HG03442 (cell line): ENCODE measurements around the gene MYL5.
A peak's percentile ranks its signal among the peaks of the same experiment; 100 is the strongest.
"Not testable (repeated sequence)": the region's sequence is repeated elsewhere in the genome, so short reads cannot be mapped to it uniquely, and the experiment has no call there.

ENCODE experiments used
- ATAC-seq: cut with Tn5 transposase; IDR thresholded peaks from one replicate; pipeline ENCODE4 v1.9.1; 2021; ENCODE audit warnings: mild to moderate bottlenecking, moderate library complexity; ENCODE audit not compliant: unreplicated experiment

Gene MYL5

GRCh38 chr4:704198-704891 lies 30.0 kb downstream of the MYL5 start:
- ATAC-seq: no peak

GRCh38 chr4:704971-705277 lies 30.6 kb downstream of the MYL5 start:
- ATAC-seq: no peak

DNA sequence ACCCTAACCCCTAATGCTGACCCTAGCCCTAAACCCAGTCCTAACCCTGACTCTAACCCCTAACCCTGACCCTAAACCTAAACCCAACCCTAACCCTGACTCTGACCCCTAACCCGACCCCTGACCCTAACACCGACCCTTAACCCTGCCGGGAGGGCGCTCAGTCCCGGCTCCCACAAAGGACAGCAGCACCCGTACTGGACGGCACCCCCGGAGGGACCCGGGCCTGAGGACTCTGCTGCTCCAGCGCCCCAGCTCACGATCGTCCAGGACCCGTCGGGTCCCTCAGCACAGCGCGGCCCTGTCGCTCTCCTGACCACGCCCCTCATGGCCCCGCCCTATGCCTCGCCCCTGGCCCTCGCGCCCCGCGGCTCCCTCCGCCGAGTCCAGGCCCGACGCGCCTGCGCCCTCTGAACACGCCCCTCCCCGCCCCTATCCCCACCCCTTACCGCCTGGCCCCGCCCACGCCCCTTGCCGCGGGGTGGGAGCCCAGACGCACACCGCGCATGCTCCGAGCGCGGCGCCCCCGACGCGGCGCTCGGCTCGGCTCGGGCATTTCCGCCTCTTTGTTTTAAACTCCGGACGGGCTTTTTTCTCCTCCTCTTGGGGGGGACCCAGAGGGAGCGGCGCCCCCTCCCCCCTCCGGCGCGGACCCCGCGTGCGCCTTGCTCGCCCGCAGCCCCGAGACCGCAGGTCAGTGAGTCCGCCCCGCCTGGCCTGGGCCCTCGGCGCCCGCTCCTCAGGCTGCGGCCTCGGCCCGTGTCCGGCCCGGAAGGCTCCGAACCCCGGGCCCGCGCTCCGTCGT lies 31.1 kb downstream of the MYL5 start, which contains the start of gene PCGF3:
Gene PCGF3 (plus strand): TSS at position 555 of the 805 bp plus-strand sequence. CDS start 27,849 bp downstream, outside the sequence.
- peak; percentile 87 for ATAC-seq

DNA sequence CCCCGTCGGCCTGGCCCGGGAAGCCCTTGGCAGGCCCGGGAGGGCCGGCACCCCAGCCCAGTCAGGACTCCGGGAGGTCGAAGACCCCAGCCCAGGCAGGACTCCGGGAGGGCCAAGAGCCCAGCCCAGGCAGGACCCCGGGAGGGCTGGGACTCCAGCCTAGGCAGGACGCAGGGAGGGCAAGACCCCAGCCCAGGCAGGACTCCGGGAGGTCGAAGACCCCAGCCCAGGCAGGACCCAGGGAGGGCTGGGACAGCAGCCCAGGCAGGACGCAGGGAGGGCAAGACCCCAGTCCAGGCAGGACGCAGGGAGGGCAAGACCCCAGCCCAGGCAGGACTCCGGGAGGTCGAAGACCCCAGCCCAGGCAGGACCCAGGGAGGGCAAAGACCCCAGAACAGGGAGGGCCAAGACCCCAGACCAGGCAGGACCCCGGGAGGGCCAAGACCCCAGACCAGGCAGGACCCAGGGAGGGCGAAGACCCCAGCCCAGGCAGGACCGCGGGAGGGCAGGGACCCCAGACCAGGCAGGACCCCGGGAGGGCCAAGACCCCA lies 31.8 kb downstream of the MYL5 start:
- not testable (repeated sequence) for ATAC-seq

DNA sequence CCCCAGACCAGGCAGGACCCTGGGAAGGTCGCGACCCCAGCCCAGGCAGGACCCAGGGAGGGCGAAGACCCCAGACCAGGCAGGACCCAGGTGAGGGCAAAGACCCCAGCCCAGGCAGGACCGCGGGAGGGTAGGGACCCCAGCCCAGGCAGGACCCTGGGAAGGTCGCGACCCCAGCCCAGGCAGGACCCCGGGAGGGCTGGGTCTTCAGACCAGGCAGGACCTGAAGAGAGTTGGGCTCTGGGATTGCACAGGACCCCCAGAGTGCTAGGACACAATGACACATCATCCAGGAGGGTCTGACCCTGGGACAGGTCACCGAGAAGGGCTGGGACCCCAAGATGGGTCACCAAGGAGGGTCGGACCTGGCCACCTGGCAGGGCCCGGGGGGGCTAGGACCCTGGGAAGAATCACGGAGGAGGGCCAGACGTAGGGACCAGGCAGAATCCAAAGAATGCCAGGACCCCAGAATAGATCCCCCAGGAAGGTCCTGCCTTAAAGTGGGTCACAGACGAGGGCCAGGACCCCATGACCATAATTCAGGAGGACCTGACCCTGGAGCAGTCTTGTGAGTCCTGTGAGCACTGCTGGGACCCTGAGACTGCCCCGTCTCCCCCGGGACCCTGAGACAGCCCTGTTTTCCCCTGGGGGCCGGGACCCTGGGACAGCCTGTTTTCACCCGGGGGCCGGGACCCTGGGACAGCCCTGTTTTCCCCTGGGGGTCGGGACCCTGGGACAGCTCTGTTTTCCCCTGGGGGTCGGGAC lies 32.7 kb downstream of the MYL5 start:
- ATAC-seq: no peak

DNA sequence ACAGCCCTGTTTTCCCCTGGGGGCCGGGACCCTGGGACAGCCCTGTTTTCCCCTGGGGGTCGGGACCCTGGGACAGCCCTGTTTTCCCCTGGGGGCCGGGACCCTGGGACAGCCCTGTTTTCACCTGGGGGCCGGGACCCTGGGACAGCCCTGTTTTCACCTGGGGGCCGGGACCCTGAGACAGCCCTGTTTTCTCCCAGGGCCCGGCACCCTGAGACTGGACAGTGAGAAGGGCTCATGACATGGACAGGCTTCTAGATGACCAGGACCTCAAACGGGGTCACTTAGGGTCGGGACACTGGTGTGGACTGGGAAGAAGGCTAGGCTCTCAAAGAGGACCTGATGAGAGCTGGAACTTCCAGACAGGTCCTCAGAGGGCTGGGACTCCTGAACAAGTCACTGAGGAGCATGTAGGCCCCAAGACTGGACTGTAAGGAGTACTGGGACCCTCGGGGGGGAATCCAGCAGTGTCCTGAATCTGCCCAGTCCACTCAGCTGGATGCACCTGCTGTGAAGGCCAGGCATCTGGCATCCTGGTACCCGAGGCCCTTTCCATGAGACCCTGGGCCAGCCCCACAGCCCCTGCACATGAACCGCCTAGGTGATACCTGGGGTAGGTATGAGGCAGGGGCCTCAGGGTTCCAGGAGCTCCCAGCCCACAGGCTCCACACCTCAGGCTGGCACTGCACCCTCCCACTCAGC lies 33.7 kb downstream of the MYL5 start:
- no peak for ATAC-seq

DNA sequence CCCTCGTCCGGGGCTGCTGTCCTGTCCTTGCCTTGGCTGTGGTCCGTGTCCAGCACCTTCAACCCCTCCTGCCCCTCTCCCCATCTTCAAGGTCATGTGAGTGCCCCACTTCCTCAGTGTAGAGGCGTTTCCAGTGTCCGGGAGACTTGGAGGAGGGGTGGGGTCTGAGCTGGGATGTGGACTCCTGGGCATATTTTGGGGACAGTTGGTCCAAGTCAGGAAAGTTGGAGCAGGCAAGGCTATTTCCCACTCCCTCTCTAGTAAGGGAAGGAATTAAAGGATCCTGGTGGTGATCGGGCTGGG lies 34.2 kb downstream of the MYL5 start:
- ATAC-seq: no peak

GRCh38 chr4:709348-709747 lies 35.0 kb downstream of the MYL5 start:
- no peak for ATAC-seq

GRCh38 chr4:710116-710515 lies 35.8 kb downstream of the MYL5 start:
- no peak for ATAC-seq

DNA sequence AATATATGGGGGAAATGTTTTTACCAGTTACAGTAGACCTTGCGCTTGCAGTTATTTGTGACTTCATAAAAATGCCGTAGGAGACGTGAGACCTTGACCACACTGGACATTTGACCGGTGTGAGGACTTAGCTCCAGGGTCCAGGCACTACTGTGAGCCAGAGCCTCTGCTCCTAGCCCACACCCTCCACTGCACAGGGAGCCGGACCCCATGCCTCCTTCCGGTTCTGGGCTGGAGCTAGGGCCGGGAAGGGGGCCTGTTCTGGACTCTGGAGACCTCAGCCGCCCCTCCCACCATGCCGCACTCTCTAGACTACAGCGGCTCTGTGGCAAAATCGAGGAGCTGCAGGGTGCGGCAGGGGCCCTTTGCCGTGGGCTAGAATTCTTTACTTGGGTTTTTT lies 36.6 kb downstream of the MYL5 start:
- ATAC-seq: no peak

DNA sequence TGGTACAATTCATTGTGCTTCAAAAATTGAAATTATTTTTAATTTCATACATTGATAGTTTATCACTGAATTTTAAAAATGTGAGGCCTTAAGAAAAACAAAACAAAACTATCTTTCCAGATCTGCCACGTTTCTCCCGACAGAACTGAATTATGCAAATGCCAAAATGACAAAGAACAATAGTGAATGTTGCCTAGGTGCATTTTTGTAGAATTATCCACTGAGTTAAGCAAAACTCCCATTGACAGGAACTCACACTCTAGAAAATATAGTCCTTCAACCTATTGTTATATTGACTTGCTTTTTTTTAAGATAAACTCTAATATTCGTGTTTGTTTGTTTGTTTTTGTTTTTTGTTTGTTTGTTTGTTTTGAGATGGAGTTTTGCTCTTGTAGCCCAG lies 37.8 kb downstream of the MYL5 start:
- no peak for ATAC-seq

- no peak for ATAC-seq
These were observed 38.7 kb downstream of the MYL5 start for GRCh38 chr4:712916-713632.

DNA sequence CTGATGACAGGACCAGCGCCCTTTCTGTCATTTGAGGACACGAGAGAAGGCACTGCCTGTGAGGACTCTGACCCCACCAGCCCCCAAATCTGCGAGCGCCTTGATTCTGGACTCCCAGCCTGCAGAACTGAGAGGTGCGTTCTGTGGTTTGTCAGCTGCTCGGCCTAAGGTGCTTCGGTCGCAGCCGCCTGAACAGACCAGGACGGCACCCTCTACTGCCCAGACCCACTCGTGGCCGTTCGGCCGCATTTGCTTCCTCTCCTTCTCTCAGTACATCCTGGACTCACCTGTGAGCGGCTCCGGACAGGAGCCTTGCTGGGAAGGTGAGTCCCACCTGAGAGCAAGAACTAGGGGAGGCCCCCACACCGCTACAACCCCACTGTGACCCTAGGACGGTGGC lies 39.7 kb downstream of the MYL5 start:
- ATAC-seq: no peak

DNA sequence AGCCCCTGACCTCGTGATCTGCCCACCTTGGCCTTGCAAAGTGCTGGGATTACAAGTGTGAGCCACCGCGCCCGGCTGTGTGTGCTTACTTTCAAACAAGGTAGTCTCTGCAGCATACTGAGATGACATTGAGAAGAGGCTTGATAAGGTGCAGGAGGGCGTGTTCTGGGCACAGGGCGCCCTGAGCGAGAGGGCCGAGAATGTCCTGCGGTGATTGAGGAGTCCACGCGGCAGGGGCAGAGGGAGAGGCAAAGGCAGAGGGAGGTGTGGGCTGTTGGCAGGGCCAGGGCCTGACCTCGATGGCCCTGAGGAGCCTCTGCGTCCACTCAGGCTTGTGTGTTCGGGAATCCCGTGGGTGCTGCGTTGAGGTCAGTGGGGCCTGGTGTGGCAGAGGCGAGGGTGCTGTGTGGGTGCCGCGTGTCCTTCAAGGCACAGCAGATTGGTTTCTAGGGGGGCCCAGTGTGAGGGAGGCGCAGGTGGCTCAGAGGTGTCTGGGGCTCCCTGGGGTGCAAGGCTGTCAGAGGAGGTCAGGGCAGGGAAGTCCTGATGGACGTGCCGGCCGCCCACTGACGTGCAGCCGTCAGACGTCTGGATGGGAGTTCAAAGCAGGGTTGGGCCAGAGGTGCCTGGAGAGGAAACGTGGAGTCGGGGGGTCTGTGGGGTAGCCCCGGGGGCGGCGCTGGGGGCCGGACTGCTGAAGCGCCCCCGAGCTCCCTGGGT lies 43.4 kb downstream of the MYL5 start:
- no peak for ATAC-seq

GRCh38 chr4:718460-718859 lies 44.1 kb downstream of the MYL5 start:
- no peak for ATAC-seq

DNA sequence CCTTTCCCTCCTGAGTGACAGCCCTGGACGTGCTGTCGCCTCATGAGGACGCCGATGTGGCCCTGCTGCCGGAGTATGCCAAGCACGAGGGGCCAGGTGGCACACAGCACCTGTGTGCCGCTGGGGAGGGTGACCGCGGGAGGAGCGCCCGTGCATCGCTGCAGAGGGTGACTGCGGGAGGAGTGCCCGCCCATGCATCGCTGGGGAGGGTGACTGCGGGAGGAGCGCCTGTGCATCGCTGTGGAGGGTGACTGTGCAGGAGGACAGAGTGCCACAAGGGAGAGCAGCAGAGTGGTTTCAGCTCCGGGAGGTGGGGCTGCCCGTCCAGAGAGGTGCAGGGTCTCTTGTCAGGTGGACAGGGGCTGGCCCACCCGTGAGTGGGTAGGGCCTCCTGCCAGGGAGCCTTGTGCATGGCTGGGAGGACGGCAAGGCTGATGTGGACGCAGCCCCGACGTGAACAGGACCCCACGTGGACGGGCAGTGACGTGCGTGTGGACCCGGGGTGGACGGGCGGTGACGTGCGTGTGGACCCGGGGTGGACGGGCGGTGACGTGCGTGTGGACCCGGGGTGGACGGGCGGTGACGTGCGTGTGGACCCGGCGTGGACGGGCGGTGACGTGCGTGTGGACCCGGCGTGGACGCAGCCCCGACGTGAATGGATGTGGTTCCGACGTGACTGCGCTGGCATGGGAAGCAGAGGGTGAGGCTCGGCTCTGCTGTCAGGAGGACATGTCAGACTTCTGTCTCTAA lies 45.9 kb downstream of the MYL5 start:
- no peak for ATAC-seq

- no peak for ATAC-seq
These were observed 47.2 kb downstream of the MYL5 start for GRCh38 chr4:721261-722168.

GRCh38 chr4:722169-722725 lies 47.9 kb downstream of the MYL5 start:
- no peak for ATAC-seq
